ENCODE measurements around the gene PID1. TPM values are rescaled to one million over a fixed set of nuclear protein-coding genes. Genes with fewer than 3 reads are reported as not detected.

PID1 gene
- total RNA-seq, 6 experiments from 2014 or later = 28.5 to 95.4 (median 65.3) TPM

- Histone ChIP-seq H3K36me3 (no peaks in the 10 kb centered on the region), H3K9me3 (no peaks in the 10 kb centered on the region), H3K27ac (no peak overlapping the region), H3K4me1 (no peaks in the 10 kb centered on the region), H3K27me3 (no peaks in the 10 kb centered on the region), H3K4me3 (no peak overlapping the region)
- WGBS (ENCODE audit: insufficient coverage, low coverage, low lambda C conversion rate, missing lambda C conversion rate) = 58% methylated on average over 2 of the region's 3 CpGs
- DNase-seq (no peak), ATAC-seq (no peak)
- intact Hi-C loops (cut with DNase I) = no loop called here
- TF ChIP-seq, protein P1, sequence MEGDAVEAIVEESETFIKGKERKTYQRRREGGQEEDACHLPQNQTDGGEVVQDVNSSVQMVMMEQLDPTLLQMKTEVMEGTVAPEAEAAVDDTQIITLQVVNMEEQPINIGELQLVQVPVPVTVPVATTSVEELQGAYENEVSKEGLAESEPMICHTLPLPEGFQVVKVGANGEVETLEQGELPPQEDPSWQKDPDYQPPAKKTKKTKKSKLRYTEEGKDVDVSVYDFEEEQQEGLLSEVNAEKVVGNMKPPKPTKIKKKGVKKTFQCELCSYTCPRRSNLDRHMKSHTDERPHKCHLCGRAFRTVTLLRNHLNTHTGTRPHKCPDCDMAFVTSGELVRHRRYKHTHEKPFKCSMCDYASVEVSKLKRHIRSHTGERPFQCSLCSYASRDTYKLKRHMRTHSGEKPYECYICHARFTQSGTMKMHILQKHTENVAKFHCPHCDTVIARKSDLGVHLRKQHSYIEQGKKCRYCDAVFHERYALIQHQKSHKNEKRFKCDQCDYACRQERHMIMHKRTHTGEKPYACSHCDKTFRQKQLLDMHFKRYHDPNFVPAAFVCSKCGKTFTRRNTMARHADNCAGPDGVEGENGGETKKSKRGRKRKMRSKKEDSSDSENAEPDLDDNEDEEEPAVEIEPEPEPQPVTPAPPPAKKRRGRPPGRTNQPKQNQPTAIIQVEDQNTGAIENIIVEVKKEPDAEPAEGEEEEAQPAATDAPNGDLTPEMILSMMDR (IDR thresholded peaks at IDR 0.05) = no peak
- no peak for TF ChIP-seq POLR2A (IDR thresholded peaks at IDR 0.05)
These were observed 282.3 kb downstream of the PID1 start for GRCh38 chr2:228988786-228989185.

- no peak overlapping the region for H3K27ac ChIP-seq
- intact Hi-C loops (cut with DNase I) = no loop called here
- WGBS (ENCODE audit: insufficient coverage, low coverage, low lambda C conversion rate, missing lambda C conversion rate) = 61% methylated on average over 2 of the region's 2 CpGs
- no peaks in the 10 kb centered on the region for H3K36me3 ChIP-seq
- no peak for ATAC-seq
- no peaks in the 10 kb centered on the region for H3K27me3 ChIP-seq
- H3K4me3 ChIP-seq = no peak overlapping the region
- TF ChIP-seq, protein P1 (IDR thresholded peaks at IDR 0.05) = no peak
- TF ChIP-seq POLR2A (IDR thresholded peaks at IDR 0.05) = no peak
- H3K4me1 ChIP-seq = no peaks in the 10 kb centered on the region
- H3K9me3 ChIP-seq = no peaks in the 10 kb centered on the region
- no peak for DNase-seq
These were observed 283.5 kb downstream of the PID1 start for GRCh38 chr2:228987441-228988155.

DNA sequence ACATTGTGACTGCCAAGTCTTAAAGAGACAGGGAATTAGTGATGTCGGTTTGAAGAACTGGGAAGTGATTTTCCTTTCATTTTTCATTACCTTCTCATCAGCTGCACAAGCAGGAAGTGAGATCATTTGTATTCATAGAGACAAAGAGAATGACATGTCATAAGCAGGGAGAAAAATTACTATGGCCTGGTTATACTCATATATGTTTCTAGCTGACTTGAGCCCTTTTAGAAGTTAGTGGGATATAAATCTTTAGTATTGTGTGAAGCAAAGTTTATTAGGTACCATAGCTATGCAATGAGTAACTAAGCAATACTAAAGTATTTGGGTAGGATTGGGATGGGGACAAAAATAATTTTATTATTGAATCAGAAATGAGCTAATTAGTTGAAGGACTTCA lies 284.1 kb downstream of the PID1 start:
- Histone ChIP-seq H3K4me3 (no peak overlapping the region), H3K9me3 (no peaks in the 10 kb centered on the region), H3K4me1 (no peaks in the 10 kb centered on the region), H3K36me3 (no peaks in the 10 kb centered on the region), H3K27me3 (no peaks in the 10 kb centered on the region), H3K27ac (no peak overlapping the region)
- intact Hi-C loops (cut with DNase I) = no loop called here
- no peak for DNase-seq
- no peak for ATAC-seq
- no peak for TF ChIP-seq POLR2A (IDR thresholded peaks at IDR 0.05)
- TF ChIP-seq, protein P1 (IDR thresholded peaks at IDR 0.05) = no peak
- 55% methylated on average over 1 of the region's 1 CpG for WGBS (ENCODE audit: insufficient coverage, low coverage, low lambda C conversion rate, missing lambda C conversion rate)

- intact Hi-C loops (cut with DNase I) = no loop called here
- no peaks in the 10 kb centered on the region for H3K27me3 ChIP-seq
- no peak for TF ChIP-seq POLR2A (IDR thresholded peaks at IDR 0.05)
- TF ChIP-seq, protein P1 (IDR thresholded peaks at IDR 0.05) = no peak
- WGBS (ENCODE audit: insufficient coverage, low coverage, low lambda C conversion rate, missing lambda C conversion rate) = 66% methylated on average over 4 of the region's 4 CpGs
- H3K4me3 ChIP-seq = no peak overlapping the region
- no peaks in the 10 kb centered on the region for H3K36me3 ChIP-seq
- H3K27ac ChIP-seq = no peak overlapping the region
- ATAC-seq (no peak), DNase-seq (no peak)
- no peaks in the 10 kb centered on the region for H3K4me1 ChIP-seq
- peaks cover 0 to 12% (median 4%) of the 10 kb centered on the region in 4 donors for H3K9me3 ChIP-seq
These were observed 287.4 kb downstream of the PID1 start for GRCh38 chr2:228983700-228984099.

Data from right lobe of liver (tissue), 6 donors.